ENCODE data around the gene IQSEC1. TPM values are rescaled to one million over a fixed set of nuclear protein-coding genes. Genes with fewer than 3 reads are reported as not detected.
A peak's percentile ranks its signal among the peaks of the same experiment; 100 is the strongest.
"Not testable (repeated sequence)": the region's sequence is repeated elsewhere in the genome, so short reads cannot be mapped to it uniquely, and the experiment has no call there.

IQSEC1 gene
- total RNA-seq, 1 donor from 2014 or later, result 32.6 TPM

DNA sequence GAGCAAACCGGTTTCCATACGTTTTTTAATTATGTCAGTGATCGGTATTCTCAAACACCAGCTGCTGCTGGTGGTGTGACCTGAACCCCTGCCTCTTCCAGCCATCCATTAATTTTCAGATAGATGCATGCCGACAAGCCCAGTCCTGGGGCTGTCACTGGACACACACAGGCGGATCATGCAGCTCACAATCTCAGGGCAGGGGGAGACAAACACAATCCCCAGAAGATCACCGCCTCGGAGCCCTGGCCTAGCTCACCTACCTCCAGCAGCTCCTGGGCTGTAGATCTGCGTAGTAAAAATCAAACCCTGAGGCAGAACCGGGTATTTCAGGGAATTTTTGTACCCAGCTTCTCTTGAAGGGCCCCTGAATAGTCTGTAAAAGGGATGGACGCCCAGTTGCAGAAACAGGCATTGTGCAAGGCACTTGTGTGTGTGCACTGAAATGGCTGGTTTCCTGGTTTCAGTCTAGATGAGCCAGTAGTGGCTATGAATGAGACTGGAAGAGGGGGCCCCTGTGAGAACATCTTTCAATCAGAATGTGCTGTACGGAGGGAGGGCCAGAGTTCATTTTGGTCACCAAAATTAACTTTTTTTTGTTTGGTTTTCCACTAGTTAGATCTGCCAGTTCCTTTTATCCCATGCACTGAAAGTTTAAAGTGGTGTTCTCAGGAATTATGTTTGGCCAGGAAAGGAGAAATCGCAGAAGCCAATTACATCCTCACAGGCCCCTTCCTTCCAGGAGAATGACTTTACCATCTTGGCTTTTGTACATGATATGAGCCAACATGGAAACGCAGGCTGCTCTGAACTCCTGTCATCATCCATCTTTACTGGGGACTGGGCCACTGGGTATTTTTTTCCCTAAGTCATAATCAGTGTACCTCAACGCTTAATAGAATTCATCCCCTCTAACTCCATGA, 176.9 kb downstream of the IQSEC1 start:
- no peak for DNase-seq (ENCODE audit: low read depth in 2 of 2)

DNA sequence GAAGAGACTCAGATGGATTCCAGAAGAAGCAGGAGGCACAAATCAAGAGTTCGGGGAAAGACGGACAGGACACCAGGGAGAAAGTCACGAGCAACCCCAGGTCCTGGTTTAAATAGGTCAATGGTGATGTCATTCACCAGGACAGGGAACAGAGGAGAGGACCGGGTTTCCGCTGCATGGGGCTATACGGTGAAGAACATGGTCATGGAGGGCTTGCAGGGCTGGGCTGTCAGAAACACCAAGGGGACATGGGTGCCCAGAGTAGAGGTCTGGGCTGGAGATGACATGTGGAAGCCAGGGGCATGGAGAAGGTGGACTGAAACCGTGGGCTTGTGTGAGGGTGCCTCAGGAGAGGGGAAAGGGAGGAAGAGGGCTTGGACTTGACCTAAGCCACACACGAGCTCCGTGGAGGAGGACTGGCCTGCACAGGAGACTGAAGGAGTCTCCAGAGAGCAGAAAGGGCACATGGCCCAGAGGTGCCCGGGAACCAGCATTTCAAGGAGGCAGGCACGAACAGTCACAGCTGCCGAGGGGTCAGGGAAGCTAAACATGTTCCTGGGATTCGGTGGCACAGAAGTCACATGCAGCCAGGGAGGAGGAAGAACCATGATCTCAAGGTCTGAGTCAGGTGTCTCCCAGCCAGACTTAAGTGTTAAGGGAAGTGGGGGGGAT, 177.7 kb downstream of the IQSEC1 start:
- no peak for DNase-seq (ENCODE audit: low read depth in 2 of 2)

DNA sequence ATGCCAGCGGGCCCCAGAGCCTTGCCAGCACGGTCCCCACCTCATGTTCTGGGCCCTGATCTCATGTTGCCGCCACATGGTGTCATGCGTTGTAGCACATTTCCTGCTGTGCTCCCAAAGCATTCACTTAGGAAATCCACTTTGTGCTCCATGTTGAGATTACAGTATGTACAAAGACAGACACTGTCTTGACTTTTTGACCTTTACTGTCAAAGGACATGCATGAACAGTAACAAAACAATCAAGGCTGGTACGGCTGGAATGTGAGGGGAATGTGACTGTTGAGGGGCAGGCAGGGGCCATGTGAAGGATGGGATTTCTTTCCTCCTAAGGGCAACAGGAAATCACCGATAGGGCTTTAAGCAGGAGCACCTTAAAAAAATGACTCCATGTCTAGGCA, 178.6 kb downstream of the IQSEC1 start:
- peak; percentile 12 to 16 for DNase-seq (ENCODE audit: low read depth in 2 of 2)

DNA sequence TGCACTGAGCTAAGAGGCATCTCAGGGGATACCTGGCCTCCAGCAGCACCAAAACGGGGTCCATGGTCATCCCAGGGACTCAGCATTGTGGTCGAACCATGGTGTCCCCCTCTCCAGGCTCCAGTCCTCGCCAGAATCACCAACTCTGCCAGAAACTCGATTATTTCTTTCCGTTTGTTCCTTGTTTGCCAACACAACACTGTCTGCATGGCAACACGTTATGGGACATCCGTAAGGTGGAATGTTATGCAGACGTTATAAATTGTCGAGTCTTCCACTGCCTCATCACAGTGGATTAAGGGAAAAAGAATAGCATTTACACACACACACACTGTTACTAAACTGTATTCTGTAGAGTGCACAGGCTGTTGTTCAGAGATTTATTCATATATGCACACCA, 179.4 kb downstream of the IQSEC1 start:
- DNase-seq (ENCODE audit: low read depth in 2 of 2), result peak; percentile 11 to 53

DNA sequence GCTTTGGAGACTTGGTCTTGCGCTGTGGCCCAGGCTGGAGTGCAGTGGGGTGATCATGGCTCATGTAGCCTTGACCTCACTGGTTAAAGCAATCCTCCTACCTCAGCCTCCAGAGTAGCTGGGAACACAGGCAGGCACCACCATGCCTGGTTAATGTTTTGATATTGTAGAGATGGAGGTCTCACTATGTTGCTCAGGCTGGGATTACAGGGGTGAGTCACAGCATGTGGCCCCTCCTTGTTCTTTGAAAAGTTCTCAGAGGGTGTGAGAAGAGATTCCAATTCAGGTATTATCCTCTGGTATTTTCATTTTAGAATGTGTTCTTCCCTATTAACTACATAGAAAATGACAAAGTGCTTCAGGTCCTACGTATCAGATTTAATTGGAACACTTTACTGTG, 180.0 kb downstream of the IQSEC1 start:
- DNase-seq (ENCODE audit: low read depth in 2 of 2), result no peak

DNA sequence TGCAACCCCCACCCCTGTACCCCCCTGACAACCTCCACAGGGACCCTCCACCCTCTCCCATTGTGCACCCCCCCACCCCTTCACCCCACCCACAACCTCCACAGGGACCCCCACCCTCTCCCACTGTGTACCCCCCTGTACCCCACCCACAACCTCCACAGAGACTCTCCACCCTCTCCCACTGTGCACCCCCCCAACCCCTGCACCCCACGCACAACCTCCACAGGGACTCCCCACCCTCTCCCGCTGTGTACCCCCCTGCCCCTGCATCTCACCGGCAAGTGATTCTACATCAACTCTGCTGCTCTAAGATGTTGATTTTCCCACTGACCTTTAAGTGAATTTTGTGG, 180.4 kb downstream of the IQSEC1 start:
- no peak for DNase-seq (ENCODE audit: low read depth in 2 of 2)

DNA sequence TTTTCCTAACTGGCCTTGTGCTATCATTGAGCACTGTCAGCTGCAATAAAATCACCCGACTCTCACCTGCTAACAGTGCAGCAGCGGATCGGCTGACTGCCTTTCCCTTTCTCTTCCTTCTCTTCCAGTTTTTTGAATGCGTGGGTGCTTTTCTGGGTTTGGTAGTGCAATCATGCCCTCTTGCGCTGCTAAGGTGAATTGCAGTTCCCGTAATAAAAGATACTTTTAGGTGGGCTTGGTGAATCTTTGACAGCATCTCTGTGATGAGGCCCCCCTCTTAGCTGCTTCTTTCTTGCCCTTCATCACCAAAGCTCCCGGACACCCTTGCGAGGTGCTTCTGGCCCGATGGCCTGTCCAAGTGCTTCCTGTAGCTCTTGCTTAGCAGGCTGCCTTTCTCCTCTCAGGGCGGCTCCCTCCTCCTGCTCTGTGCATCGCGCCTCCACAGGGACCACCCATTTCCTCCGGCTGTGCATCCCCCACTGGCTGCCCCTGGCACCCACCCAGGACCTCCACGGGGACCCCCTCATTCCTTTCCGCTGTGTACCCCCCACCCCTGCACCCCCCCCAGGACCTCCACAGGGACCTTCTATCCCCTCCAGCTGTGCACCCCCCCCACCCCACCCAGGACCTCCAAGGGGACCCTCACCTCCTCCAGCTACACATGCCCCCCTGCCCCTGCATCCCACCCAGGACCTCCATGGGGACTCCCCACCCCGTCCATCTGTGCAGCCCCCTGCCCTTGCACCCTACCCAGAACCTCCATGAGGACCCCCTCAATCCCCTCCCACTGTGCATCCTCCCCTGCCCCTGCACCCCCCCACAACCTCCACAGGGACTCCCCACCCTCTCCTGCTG, 181.0 kb downstream of the IQSEC1 start:
- peak; percentile 56 to 67 for DNase-seq (ENCODE audit: low read depth in 2 of 2)

DNA sequence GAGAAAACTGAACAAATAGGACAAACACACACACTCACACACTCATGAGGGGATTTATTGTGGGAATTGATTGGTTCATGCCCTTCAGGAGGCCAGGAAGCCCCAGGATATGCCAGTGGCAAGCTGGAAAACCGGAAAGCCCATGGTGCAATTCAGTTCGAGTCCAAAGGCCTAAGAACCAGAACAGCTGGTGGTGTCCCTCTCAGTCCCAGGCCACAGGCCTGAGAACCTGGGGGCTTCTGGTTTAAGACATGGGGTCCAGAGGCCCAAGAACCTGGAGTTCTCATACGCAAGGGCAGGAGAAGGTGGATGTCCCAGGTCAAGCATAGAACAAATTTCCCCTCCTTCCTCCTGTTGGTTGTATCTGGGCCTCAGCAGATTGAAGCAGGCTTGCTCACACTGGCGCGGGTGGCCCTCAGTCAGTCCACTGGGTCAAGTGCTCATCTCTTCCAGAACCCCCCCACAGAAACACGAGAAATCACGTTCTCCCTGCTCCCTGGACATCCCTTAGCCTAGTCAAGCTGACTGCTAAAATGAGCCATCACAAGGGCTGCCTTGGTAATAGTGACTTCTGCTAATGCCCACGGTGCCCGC, 181.7 kb downstream of the IQSEC1 start:
- DNase-seq (ENCODE audit: low read depth in 2 of 2), result no peak

DNA sequence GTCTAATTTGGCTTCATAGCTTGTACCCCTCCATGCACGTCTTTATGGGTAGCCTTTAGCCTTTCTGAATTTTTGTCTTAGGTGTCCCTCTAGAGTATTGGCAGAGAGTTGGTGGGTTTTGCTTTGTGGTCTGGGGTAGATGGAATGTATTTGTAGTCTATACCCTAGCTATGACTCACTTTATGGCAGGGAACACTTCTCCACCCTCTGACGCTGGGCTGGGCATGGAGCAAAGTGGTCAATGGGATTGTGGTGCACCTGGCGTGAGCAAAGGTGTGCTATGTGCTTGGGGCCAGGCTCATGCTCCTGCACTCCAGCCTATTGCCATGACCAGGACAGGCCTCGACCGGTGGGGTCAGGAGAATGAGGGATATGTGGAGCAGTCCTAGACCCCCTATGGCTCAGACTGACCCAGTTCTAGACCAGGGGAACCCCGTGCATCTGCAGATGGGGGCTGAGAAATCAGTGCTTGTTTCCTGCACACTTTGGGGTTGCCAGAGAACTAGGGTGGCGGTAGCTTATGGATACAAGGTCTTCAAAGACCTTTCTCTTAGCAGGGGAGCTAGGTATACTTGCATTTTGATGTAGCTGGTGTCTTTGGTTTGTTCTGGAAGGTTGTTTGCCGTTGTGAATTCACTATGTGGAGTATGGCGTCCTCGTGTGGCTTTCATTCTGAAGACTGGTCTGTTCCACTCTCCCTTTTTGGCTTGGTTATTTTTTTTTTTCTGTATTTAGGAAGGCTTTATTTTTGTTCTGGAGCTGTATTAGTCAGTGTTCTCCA, 182.4 kb downstream of the IQSEC1 start:
- DNase-seq (ENCODE audit: low read depth in 2 of 2), result no peak

DNA sequence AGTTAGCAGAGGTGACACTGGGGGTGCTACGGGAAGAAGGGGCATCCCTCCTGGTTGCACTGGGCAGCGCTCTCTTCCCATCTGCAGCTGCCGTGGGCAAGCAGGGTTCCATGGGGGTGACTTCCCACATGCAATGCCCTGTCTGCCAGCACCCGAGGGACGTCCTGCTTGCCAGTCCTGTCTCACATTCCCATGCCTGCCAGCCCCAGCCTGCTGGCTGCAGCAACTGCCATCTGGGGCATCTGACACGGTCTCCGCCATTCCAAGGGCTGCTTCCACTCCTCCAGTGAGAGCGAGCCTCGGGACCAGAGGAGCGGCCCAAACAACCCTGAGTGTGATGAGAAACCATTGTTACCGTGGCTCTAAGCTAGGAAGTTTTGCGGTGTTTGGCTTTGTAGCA, 186.5 kb downstream of the IQSEC1 start:
- DNase-seq (ENCODE audit: low read depth in 2 of 2), result no peak

DNA sequence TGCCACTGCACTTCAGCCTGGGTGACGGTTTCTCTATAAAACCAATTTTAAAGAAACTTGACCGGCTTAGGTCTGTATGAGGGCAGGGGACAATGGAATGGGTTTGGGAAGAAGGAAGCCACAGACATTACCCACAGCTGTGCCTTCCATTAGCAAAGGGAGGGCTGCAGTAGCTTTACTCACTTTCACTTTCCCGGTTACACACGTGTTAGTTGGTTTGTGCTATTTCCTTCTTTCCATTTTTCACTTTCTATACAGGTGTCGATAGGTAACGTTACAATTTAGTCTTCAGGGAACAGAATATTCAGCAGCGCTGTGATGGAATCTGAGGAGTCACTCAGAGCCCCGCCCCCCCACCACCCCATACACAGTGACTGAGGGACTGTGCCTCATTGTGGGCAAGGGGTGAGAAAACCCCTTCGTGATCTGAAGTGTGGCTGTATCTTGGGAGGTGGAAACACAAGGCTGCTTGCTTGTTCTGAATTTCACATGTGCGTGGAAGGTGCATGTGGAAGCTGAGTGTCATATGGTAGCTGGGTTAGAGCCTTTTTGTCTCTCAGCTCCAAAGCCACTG, 187.0 kb downstream of the IQSEC1 start:
- no peak for DNase-seq (ENCODE audit: low read depth in 2 of 2)

DNA sequence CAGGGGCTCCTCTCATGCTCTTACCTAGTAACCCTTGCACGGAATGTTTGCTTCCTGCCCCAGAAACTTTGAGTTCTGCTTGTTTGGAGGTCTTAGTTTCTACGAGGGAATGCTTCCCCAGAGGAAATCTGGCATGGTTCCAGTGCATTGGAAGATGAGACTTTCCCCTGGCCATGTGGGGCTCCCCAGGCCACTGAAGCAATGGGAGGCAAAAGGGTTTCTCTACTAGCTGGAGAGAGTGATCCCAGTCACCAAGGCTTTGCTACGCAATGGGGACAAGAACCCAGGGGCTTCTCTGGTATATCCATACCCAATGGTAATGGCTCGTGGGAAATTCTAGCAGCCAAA, 187.7 kb downstream of the IQSEC1 start:
- DNase-seq (ENCODE audit: low read depth in 2 of 2), result no peak

DNA sequence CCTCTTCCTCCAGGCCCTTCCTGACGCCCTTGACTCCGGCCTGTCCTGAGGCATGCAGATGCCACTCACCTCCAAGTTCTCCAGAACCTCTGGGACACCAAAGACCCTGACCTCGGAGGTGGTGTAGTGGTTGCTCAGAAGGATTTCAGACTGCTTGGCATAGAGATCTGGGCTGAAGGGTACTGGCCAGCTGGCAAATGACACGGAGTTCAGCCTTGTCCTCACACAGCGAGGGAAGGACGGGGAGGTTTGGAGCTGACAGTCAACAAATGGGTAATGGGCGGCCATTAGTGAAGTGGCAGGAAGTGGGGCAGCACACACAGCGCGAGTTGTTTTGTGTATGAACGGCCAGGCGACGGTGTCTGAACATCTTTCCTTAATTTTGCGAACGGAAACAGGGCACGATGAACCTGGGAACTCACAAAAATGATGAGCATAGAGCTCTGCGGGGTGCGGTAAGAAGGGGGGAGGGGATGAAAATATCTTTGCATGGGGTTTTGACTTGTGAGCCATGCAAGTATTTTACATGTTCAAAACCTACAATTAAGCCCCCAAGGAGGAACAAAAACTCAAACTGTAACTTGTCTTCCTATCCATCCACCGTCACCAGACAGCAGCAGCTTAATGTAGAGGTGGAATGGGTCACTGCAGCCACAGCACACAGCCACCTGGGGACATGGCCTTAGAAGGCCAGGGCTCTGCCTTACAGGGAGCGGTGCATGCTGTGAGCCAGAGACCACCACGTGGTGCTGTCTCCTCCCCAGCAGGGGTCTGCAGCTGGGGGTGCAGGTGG, 188.2 kb downstream of the IQSEC1 start:
- DNase-seq (ENCODE audit: low read depth in 2 of 2), result no peak

DNA sequence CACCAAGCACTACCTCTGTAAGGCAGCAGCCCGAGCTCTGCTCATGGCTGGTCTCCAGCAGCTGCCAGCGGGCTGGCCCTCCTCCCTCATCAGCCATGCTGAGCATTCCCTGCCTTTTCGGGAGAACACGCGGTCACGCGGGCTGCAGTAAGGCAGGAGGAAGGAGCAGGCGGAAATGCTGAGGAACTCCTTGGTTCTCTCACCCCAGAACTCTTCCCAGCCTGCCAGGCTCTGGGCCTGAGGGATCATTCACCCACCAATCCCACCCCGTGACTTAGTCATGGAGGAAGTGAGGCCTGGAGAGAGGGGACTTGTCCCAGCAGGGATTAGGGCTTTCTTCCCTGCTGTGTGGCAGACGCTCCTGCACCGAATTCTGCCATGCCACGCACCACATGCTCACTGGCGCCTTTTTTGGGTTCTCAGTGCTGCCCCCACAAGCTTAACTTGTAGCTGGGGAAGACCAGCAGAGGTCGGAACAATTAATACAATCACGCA, 189.0 kb downstream of the IQSEC1 start:
- no peak for DNase-seq (ENCODE audit: low read depth in 2 of 2)

DNA sequence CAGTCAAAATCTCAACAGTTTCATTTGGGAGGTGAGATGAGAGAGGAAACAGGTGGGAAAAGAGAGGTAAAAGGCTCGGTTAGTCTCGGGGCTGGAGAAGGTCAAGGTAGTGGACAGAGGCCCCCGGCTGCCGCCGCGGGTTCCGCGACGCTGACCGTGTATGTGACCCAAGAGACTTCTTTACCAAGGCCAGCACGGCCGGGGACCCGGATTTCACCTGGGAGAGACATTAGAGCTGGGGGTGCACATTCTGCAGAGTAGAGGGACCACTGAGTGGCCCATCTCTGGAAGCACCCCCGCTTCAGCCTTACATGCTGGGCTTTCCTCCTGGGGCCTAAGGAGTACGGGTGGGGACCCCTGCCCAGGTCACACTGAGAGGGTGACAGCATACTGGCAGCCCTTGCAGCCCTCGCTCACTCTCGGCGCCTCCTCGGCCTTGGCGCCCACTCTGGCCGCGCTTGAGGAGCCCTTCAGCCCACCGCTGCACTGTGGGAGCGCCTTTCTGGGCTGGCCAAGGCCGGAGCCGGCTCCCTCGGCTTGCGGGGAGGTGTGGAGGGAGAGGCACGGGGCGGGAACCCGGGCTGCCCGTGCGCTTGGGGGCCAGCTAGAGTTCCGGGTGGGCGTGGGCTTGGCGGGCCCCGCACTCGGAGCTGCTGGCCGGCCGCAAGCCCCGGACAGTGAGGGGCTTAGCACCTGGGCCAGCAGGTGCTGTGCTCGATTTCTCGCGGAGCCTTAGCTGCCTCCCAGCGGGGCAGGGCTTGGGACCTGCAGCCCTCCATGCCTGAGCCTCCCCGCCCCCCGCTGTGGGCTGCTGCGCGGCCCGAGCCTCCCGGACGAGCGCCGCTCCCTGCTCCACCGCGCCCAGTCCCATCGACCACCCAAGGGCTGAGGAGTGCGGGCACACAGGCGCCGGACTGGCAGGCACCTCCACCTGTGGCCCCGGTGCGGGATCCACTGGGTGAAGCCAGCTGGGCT, 190.6 kb downstream of the IQSEC1 start:
- no peak for DNase-seq (ENCODE audit: low read depth in 2 of 2)

DNA sequence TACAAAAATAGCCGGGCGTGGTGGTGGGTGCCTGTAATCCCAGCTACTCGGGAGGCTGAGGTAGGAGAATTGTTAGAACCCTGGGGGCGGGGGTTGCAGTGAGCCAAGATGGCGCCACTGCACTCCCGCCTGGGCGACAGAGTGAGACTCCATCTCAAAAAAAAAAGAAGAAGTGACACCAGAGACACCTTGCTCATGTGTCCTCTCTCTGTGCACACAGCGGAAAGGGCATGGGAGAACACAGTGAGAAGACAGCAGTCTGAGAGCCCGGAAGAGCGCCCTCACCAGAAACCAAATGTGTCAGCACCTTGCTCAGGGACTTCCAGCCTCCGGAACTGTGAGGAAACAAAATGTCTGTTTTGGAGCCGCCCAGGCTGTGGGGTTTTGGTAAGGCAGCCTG, 191.4 kb downstream of the IQSEC1 start:
- DNase-seq (ENCODE audit: low read depth in 2 of 2), result not testable (repeated sequence)

DNA sequence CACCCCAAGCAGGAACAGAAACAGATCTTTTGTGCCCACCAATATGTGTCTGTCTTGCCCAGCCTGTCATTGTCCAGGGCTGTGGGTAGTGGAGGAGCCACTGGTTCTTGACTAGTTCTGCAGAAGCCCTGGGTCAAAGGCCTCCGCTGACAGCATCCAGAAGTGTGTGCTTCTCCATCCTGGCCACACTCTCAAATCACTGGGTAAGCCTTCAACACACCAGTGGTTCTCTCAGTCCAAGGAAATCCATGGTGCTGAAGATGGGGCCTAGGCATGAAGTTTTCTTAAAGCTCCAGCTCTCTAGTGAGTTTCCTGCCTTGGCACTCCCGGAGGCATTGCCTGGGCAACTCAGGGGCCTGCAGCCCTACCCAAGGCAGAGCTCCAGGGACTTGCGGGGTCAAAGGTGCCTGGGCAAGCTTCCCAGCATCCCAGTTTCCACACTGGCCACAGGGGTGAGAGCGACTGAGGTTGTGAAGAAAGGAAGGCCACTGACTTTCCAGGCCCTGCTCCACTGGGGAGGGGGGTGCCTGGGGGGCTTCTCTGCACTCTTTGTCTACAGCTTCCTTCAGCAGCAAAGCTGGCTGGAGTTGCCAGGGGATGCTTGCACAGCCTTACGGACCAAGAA, 193.9 kb downstream of the IQSEC1 start:
- no peak for DNase-seq (ENCODE audit: low read depth in 2 of 2)

DNA sequence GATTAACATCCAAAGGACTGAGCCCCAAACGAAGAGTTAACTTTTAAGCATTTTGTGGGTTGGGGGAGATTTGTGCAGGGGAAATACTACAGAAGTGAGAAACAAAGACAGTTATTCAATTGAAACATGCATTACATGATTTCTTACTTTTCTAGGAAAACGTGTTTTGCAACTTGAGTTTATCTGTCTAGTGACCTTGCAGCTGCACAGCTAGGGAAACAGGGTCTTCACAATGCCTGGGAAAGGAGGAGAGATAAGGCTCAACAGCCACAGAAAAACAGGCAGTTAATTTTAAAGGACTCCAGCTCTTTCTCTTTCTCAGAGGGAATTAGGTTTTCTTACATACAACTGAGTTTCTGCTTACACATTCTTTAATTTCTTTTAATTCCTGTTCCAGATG, 194.5 kb downstream of the IQSEC1 start:
- not testable (repeated sequence) for DNase-seq (ENCODE audit: low read depth in 2 of 2)

Measured in dermis microvascular lymphatic vessel endothelial cell (primary cell).